CD4-positive, alpha-beta memory T cell (primary cell): ENCODE measurements around the gene PDHX. TPM values are rescaled to one million over a fixed set of nuclear protein-coding genes. Genes with fewer than 3 reads are reported as not detected.
"Not testable (repeated sequence)": the region's sequence is repeated elsewhere in the genome, so short reads cannot be mapped to it uniquely, and the experiment has no call there.

Experiments used
- CTCF ChIA-PET: fragments of 350-600 bp; sonication (Branson Sonifier 250); formaldehyde crosslinking; loops from one replicate; lab custom pipeline; 2021; ENCODE audit warnings: inconsistent platforms; ENCODE audit not compliant: partially characterized antibody; lab: Charles Lee
- POLR2A ChIA-PET: fragments of 350-600 bp; sonication (Branson Sonifier 250); formaldehyde crosslinking; loops from one replicate; lab custom pipeline; 2021; ENCODE audit not compliant: partially characterized antibody; lab: Charles Lee
- DNase-seq, 5 donors: peaks; one replicate each; pipeline versions ENCODE4 v3.0.0 to v3.0.0-alpha.2; 2020 to 2022; ENCODE audit warnings: mixed read lengths in 1 of 5
- H3K27ac ChIP-seq: one replicate; pipeline ENCODE4 v1.7.0; 2013; ENCODE audit warnings: low read depth, low read length
- H3K27me3 ChIP-seq: 2 replicates; pipeline ENCODE4 v1.7.0; 2013; ENCODE audit warnings: mild to moderate bottlenecking, low read length, moderate library complexity; ENCODE audit not compliant: insufficient read depth
- H3K36me3 ChIP-seq: 2 replicates; pipeline ENCODE4 v1.7.0; 2013; ENCODE audit warnings: mild to moderate bottlenecking, low read length, moderate library complexity; ENCODE audit not compliant: insufficient read depth
- H3K4me1 ChIP-seq: 2 replicates; pipeline ENCODE4 v1.7.0; 2013; ENCODE audit warnings: mild to moderate bottlenecking, low read length, moderate library complexity; ENCODE audit not compliant: insufficient read depth
- H3K4me3 ChIP-seq, 2 donors: one replicate each; pipeline ENCODE4 v1.7.0; 2013; ENCODE audit warnings: low read length in 2 of 2, mild to moderate bottlenecking in 1 of 2
- H3K9me3 ChIP-seq, 2 donors: one replicate each; pipeline ENCODE4 v1.7.0; 2013; ENCODE audit warnings: low read length in 2 of 2, control low read depth in 1 of 2; ENCODE audit not compliant: control insufficient read depth in 1 of 2
- H3K27ac Mint-ChIP-seq, 7 donors: one replicate each; pipeline ENCODE4 v1.8.0; 2020 to 2021; ENCODE audit warnings: mixed read lengths in 7 of 7, mild to moderate bottlenecking in 6 of 7, inconsistent platforms in 3 of 7, moderate library complexity in 3 of 7
- H3K27me3 Mint-ChIP-seq, 2 donors: one replicate each; pipeline ENCODE4 v1.8.0; 2020 to 2021; ENCODE audit warnings: mixed read lengths in 2 of 2
- H3K36me3 Mint-ChIP-seq, 2 donors: one replicate each; pipeline ENCODE4 v1.8.0; 2020 to 2021; ENCODE audit warnings: mixed read lengths in 2 of 2, inconsistent platforms in 1 of 2, mild to moderate bottlenecking in 1 of 2
- H3K4me1 Mint-ChIP-seq, 4 donors: one replicate each; pipeline ENCODE4 v1.8.0; 2020 to 2021; ENCODE audit warnings: mixed read lengths in 4 of 4, mild to moderate bottlenecking in 1 of 4
- H3K4me3 Mint-ChIP-seq, 8 donors: one replicate each; pipeline ENCODE4 v1.8.0; 2020 to 2021; ENCODE audit warnings: mixed read lengths in 8 of 8, mild to moderate bottlenecking in 7 of 8, moderate library complexity in 6 of 8, inconsistent platforms in 3 of 8
- H3K9me3 Mint-ChIP-seq, 8 donors: one replicate each; pipeline ENCODE4 v1.8.0; 2020 to 2021; ENCODE audit warnings: mixed read lengths in 8 of 8, mild to moderate bottlenecking in 5 of 8, inconsistent platforms in 3 of 8, moderate library complexity in 1 of 8
- intact Hi-C: fragments of 100-400 bp; cut with micrococcal nuclease; formaldehyde crosslinking; loops from one replicate; pipeline ENCODE4 v1.15.1; 2023
- polyA plus RNA-seq, 2 donors: library from polyadenylated mRNA; unstranded; fragments of 300-500 nt; fragmentation: Illumina TruSeq; gene quantifications; one replicate each; pipeline ENCODE4 v1.2.3, GENCODE V29; 2021
- total RNA-seq, 2 experiments: library from RNA; stranded (reverse); gene quantifications; one replicate each; pipeline ENCODE4 v1.2.3, GENCODE V29; 2021

Gene PDHX
- total and polyA plus RNA-seq, 4 experiments from 2014 or later, result 17.6 to 43.5 (median 29.8) TPM

- Histone ChIP-seq H3K9me3 (no peaks in the 10 kb centered on the region), H3K4me1 (peaks cover 13% of the 10 kb centered on the region), H3K36me3 (no peaks in the 10 kb centered on the region), H3K4me3 (no peak overlapping the region), H3K27ac (no peak overlapping the region), H3K27me3 (no peaks in the 10 kb centered on the region)
- Mint-ChIP-seq H3K4me3 (no peak overlapping the region), H3K27ac (no peak overlapping the region), H3K4me1 (peaks cover 14 to 22% (median 19%) of the 10 kb centered on the region in 4 donors), H3K27me3 (no peaks in the 10 kb centered on the region), H3K36me3 (peaks cover 6 to 18% of the 10 kb centered on the region in 2 donors), H3K9me3 (peaks cover 0 to 4% (median 0%) of the 10 kb centered on the region in 8 donors)
- no peak for DNase-seq
- ChIA-PET POLR2A (no interaction called here), CTCF (no interaction called here)
- intact Hi-C loops, result no loop called here
Measured at GRCh38 chr11:34909955-34910354, 6.5 kb upstream of the PDHX start.

- POLR2A ChIA-PET, result no interaction called here
- Mint-ChIP-seq H3K36me3 (peaks cover 15 to 18% of the 10 kb centered on the region in 2 donors), H3K9me3 (peaks cover 0 to 4% (median 0%) of the 10 kb centered on the region in 8 donors), H3K27ac (no peak overlapping the region), H3K4me1 (peaks cover 21 to 26% (median 24%) of the 10 kb centered on the region in 4 donors), H3K4me3 (no peak overlapping the region), H3K27me3 (no peaks in the 10 kb centered on the region)
- H3K36me3 ChIP-seq, result no peaks in the 10 kb centered on the region
- H3K4me3 ChIP-seq, result no peak overlapping the region
- no peaks in the 10 kb centered on the region for H3K27me3 ChIP-seq
- CTCF ChIA-PET, result no interaction called here
- H3K27ac ChIP-seq, result no peak overlapping the region
- no peak for DNase-seq
- intact Hi-C loops, result no loop called here
- H3K9me3 ChIP-seq, result no peaks in the 10 kb centered on the region
- peaks cover 19% of the 10 kb centered on the region for H3K4me1 ChIP-seq
Measured at GRCh38 chr11:34910817-34911216, 5.6 kb upstream of the PDHX start.

- Histone ChIP-seq H3K36me3 (no peaks in the 10 kb centered on the region), H3K27ac (no peak overlapping the region), H3K27me3 (no peaks in the 10 kb centered on the region), H3K4me1 (peaks cover 19% of the 10 kb centered on the region), H3K4me3 (no peak overlapping the region), H3K9me3 (no peaks in the 10 kb centered on the region)
- ChIA-PET CTCF (no interaction called here), POLR2A (no interaction called here)
- intact Hi-C loops, result no loop called here
- peaks cover 11 to 12% of the 10 kb centered on the region in 2 donors for H3K36me3 Mint-ChIP-seq
- H3K4me1 Mint-ChIP-seq, result peaks cover 19 to 34% (median 22%) of the 10 kb centered on the region in 4 donors
- H3K9me3 Mint-ChIP-seq, result peaks cover 0 to 2% (median 0%) of the 10 kb centered on the region in 8 donors
- no peaks in the 10 kb centered on the region for H3K27me3 Mint-ChIP-seq
- no peak overlapping the region for H3K27ac Mint-ChIP-seq
- H3K4me3 Mint-ChIP-seq, result no peak overlapping the region
- no peak for DNase-seq
Measured at GRCh38 chr11:34911676-34912075, 4.7 kb upstream of the PDHX start.

GRCh38 chr11:34913556-34913955 is 2.9 kb upstream of the PDHX start:
- H3K27ac ChIP-seq, H3K4me3 ChIP-seq, H3K36me3 ChIP-seq, H3K27me3 Mint-ChIP-seq, intact Hi-C loops, H3K9me3 ChIP-seq, H3K27me3 ChIP-seq, DNase-seq, H3K9me3 Mint-ChIP-seq: not testable (repeated sequence)
- ChIA-PET CTCF (interaction anchor here (1.0 to 1.7 kb wide), 2 partner anchors 10 to 13 kb away, joined by 3 to 5 read pairs; no protein-coding TSS in a partner anchor), POLR2A (interaction anchor here (0.6 kb wide), 1 partner anchor 268 kb away, joined by 3 read pairs; no protein-coding TSS in a partner anchor)
- H3K4me1 Mint-ChIP-seq, result peaks cover 29 to 50% (median 35%) of the 10 kb centered on the region in 4 donors
- H3K4me1 ChIP-seq, result peaks cover 32% of the 10 kb centered on the region
- H3K4me3 Mint-ChIP-seq, result peak overlapping the region in 3 of 8 donors; percentile 6 to 26 (median 20)
- peaks cover 8 to 12% of the 10 kb centered on the region in 2 donors for H3K36me3 Mint-ChIP-seq
- H3K27ac Mint-ChIP-seq, result peak overlapping the region in 2 of 7 donors; percentile 33 to 95

GRCh38 chr11:34915136-34916014 is 1.0 kb upstream of the PDHX start:
- Histone ChIP-seq H3K36me3 (no peaks in the 10 kb centered on the region), H3K9me3 (no peaks in the 10 kb centered on the region), H3K4me1 (peaks cover 29% of the 10 kb centered on the region), H3K27ac (peak overlapping the region; percentile 81), H3K27me3 (no peaks in the 10 kb centered on the region), H3K4me3 (peak overlapping the region; percentile 93 to 95)
- DNase-seq, result peak in 2 of 5 donors; percentile 9 to 38
- H3K27me3 Mint-ChIP-seq, result no peaks in the 10 kb centered on the region
- ChIA-PET CTCF (interaction anchor here (0.6 to 1.7 kb wide), 5 partner anchors 8 to 484 kb away, joined by 3 to 5 read pairs (median 4); no protein-coding TSS in a partner anchor), POLR2A (interaction anchor here (0.5 to 2.1 kb wide), 6 partner anchors 10 to 809 kb away, joined by 3 to 14 read pairs (median 3); partner anchors contain the start of genes ABTB2 and NAT10)
- peaks cover 8 to 12% of the 10 kb centered on the region in 2 donors for H3K36me3 Mint-ChIP-seq
- H3K9me3 Mint-ChIP-seq, result peaks cover 0 to 2% (median 0%) of the 10 kb centered on the region in 8 donors
- peak overlapping the region; percentile 90 to 100 (median 96) for H3K4me3 Mint-ChIP-seq
- intact Hi-C loops, result loop anchor here (1.0 to 5.0 kb wide), 6 partner anchors 167 to 1372 kb away; partner anchors contain the start of gene COMMD9
- H3K4me1 Mint-ChIP-seq, result peaks cover 31 to 55% (median 39%) of the 10 kb centered on the region in 4 donors
- H3K27ac Mint-ChIP-seq, result peak overlapping the region; percentile 95 to 99 (median 97)

- Mint-ChIP-seq H3K27ac (peak overlapping the region; percentile 95 to 99 (median 97)), H3K27me3 (no peaks in the 10 kb centered on the region), H3K36me3 (peaks cover 8 to 12% of the 10 kb centered on the region in 2 donors), H3K4me1 (peaks cover 31 to 55% (median 41%) of the 10 kb centered on the region in 4 donors), H3K9me3 (peaks cover 0 to 2% (median 0%) of the 10 kb centered on the region in 8 donors), H3K4me3 (peak overlapping the region; percentile 90 to 100 (median 96))
- Histone ChIP-seq H3K4me3 (peak overlapping the region; percentile 8 to 93), H3K36me3 (no peaks in the 10 kb centered on the region), H3K4me1 (peaks cover 29% of the 10 kb centered on the region), H3K27me3 (no peaks in the 10 kb centered on the region), H3K9me3 (no peaks in the 10 kb centered on the region), H3K27ac (peak overlapping the region; percentile 81)
- ChIA-PET POLR2A (interaction anchor here (0.7 to 2.1 kb wide), 7 partner anchors 8 to 811 kb away, joined by 3 to 14 read pairs (median 3); partner anchors contain the start of gene NAT10), CTCF (interaction anchor here (0.9 to 1.8 kb wide), 4 partner anchors 8 to 478 kb away, joined by 3 to 7 read pairs (median 4); no protein-coding TSS in a partner anchor)
- intact Hi-C loops, result loop anchor here (1.0 to 5.0 kb wide), 6 partner anchors 165 to 1370 kb away; partner anchors contain the start of gene COMMD9
- peak in 1 of 5 donors; percentile 39 for DNase-seq
Measured at GRCh38 chr11:34916843-34917770, 689 bp downstream of the PDHX start.
